OCI-LY1 (cell line): ENCODE measurements around the gene ACOT9.
"Not testable (repeated sequence)": the region's sequence is repeated elsewhere in the genome, so short reads cannot be mapped to it uniquely, and the experiment has no call there.

Experiments used
- H2AFZ ChIP-seq: fragments of 200-600 bp; sonication (generic), shearing (Covaris generic); 2 replicates; pipeline ENCODE4 v1.6.0; 2014; ENCODE audit warnings: antibody characterized with exemption, mild to moderate bottlenecking, low read length
- H3F3A ChIP-seq: fragments of 200-600 bp; sonication (generic), shearing (Covaris generic); 2 replicates; pipeline ENCODE4 v1.6.0; 2014; ENCODE audit warnings: mild to moderate bottlenecking, antibody characterized with exemption, low read length, moderate library complexity; ENCODE audit not compliant: insufficient read depth
- H3K27ac ChIP-seq: fragments of 200-600 bp; sonication (generic); 2 replicates; pipeline ENCODE4 v1.5.1; 2014; ENCODE audit warnings: low read length, mixed run types, mild to moderate bottlenecking, low read depth; ENCODE audit not compliant: poor library complexity, severe bottlenecking
- H3K27me3 ChIP-seq: fragments of 200-600 bp; sonication (generic); 2 replicates; pipeline ENCODE4 v1.6.0; 2014; ENCODE audit warnings: antibody characterized with exemption, mild to moderate bottlenecking, low read length, moderate library complexity; ENCODE audit not compliant: insufficient read depth
- H3K36me3 ChIP-seq: fragments of 200-600 bp; sonication (generic); 2 replicates; pipeline ENCODE4 v1.6.1; 2014; ENCODE audit warnings: mild to moderate bottlenecking, antibody characterized with exemption, low read length, moderate library complexity, mixed read lengths; ENCODE audit not compliant: insufficient read depth
- H3K4me1 ChIP-seq: fragments of 200-600 bp; sonication (generic); 2 replicates; pipeline ENCODE4 v1.5.1; 2014; ENCODE audit warnings: mild to moderate bottlenecking, low read length, moderate library complexity; ENCODE audit not compliant: insufficient read depth, severe bottlenecking
- H3K4me2 ChIP-seq: fragments of 200-600 bp; sonication (generic), shearing (Covaris generic); 2 replicates; pipeline ENCODE4 v1.6.1; 2014; ENCODE audit warnings: low read length
- H3K4me3 ChIP-seq: fragments of 200-600 bp; sonication (generic); 2 replicates; pipeline ENCODE4 v1.5.1; 2014; ENCODE audit warnings: low read length, low read depth, mild to moderate bottlenecking, mixed read lengths; ENCODE audit not compliant: poor library complexity, severe bottlenecking
- H3K79me2 ChIP-seq: fragments of 200-600 bp; shearing (Covaris generic); 2 replicates; pipeline ENCODE4 v1.6.1; 2016; ENCODE audit warnings: mixed run types, low read length, mixed read lengths; ENCODE audit not compliant: insufficient read depth
- H3K9ac ChIP-seq: fragments of 200-600 bp; sonication (generic), shearing (Covaris generic); 2 replicates; pipeline ENCODE4 v1.6.1; 2014; ENCODE audit warnings: mild to moderate bottlenecking, low read length, mixed read lengths
- H3K9me2 ChIP-seq: fragments of 200-600 bp; sonication (generic), shearing (Covaris generic); 2 replicates; pipeline ENCODE4 v1.6.1; 2014; ENCODE audit warnings: low read depth, mild to moderate bottlenecking, low read length, mixed read lengths
- H3K9me3 ChIP-seq: fragments of 200-600 bp; shearing (Covaris generic); 2 replicates; pipeline ENCODE4 v1.6.1; 2014; ENCODE audit warnings: low read length, mixed read lengths
- H4K20me1 ChIP-seq: fragments of 200-600 bp; sonication (generic), shearing (Covaris generic); 2 replicates; pipeline ENCODE4 v1.6.0; 2016; ENCODE audit warnings: mild to moderate bottlenecking, low read length; ENCODE audit not compliant: insufficient read depth
- CTCF ChIP-seq: fragments of 200-600 bp; sonication (generic), shearing (Covaris generic); IDR thresholded peaks from 2 replicates; pipeline ENCODE4 v1.5.1; 2017; ENCODE audit warnings: mild to moderate bottlenecking, antibody characterized with exemption, low read length, moderate library complexity, mixed read lengths
- EZH2 ChIP-seq: fragments of 200-600 bp; sonication (generic), shearing (Covaris generic); IDR thresholded peaks from 2 replicates; pipeline ENCODE4 v1.8.0; 2017; ENCODE audit warnings: borderline replicate concordance, mixed run types, mild to moderate bottlenecking, antibody characterized with exemption, low read length, moderate library complexity, mixed read lengths

ACOT9 gene

GRCh38 chrX:23661671-23662070, 81.4 kb downstream of the ACOT9 start:
- Histone ChIP-seq H3K9me3 (no peaks in the 10 kb centered on the region), H3K4me1 (peaks cover 3% of the 10 kb centered on the region), H3K27ac (no peak overlapping the region), H3K9me2 (no peaks in the 10 kb centered on the region), H2AFZ (no peak overlapping the region), H4K20me1 (no peaks in the 10 kb centered on the region), H3K4me3 (no peak overlapping the region), H3K36me3 (no peaks in the 10 kb centered on the region), H3K4me2 (no peak overlapping the region), H3K79me2 (no peaks in the 10 kb centered on the region), H3K9ac (no peak overlapping the region), H3F3A (no peaks in the 10 kb centered on the region), H3K27me3 (no peaks in the 10 kb centered on the region)
- no peak for TF ChIP-seq CTCF
- no peak for TF ChIP-seq EZH2

GRCh38 chrX:23660766-23661132, 82.3 kb downstream of the ACOT9 start:
- Histone ChIP-seq H3K36me3 (no peaks in the 10 kb centered on the region), H3K9ac (no peak overlapping the region), H3K79me2 (no peaks in the 10 kb centered on the region), H3K4me1 (no peaks in the 10 kb centered on the region), H3F3A (no peaks in the 10 kb centered on the region), H3K9me2 (no peaks in the 10 kb centered on the region), H3K27ac (no peak overlapping the region), H3K27me3 (no peaks in the 10 kb centered on the region), H3K4me2 (no peak overlapping the region), H4K20me1 (no peaks in the 10 kb centered on the region), H3K9me3 (no peaks in the 10 kb centered on the region), H2AFZ (no peak overlapping the region), H3K4me3 (no peak overlapping the region)
- TF ChIP-seq CTCF (no peak), EZH2 (no peak)

- H3K4me2 ChIP-seq, H3K27ac ChIP-seq, H2AFZ ChIP-seq, H3K4me1 ChIP-seq, H3K79me2 ChIP-seq, H3K9me3 ChIP-seq, H3K9me2 ChIP-seq, H3K9ac ChIP-seq, H4K20me1 ChIP-seq, H3K4me3 ChIP-seq, H3K36me3 ChIP-seq, H3F3A ChIP-seq, H3K27me3 ChIP-seq: not testable (repeated sequence)
Measured at GRCh38 chrX:23660083-23660765, 82.9 kb downstream of the ACOT9 start.

- no peak overlapping the region for H2AFZ ChIP-seq
Measured at GRCh38 chrX:23659339-23659738, 83.7 kb downstream of the ACOT9 start.

More at GRCh38 chrX:23659339-23659738, 83.7 kb downstream of the ACOT9 start:
- Histone ChIP-seq H3K4me2 (no peak overlapping the region), H3K27me3 (no peaks in the 10 kb centered on the region), H3F3A (no peaks in the 10 kb centered on the region), H3K79me2 (no peaks in the 10 kb centered on the region), H3K27ac (no peak overlapping the region), H3K9me2 (no peaks in the 10 kb centered on the region), H3K4me1 (no peaks in the 10 kb centered on the region), H3K9me3 (no peaks in the 10 kb centered on the region), H3K9ac (no peak overlapping the region), H4K20me1 (no peaks in the 10 kb centered on the region), H3K36me3 (no peaks in the 10 kb centered on the region), H3K4me3 (no peak overlapping the region)
- TF ChIP-seq EZH2 (no peak), CTCF (no peak)
